Breast epithelium (tissue), 3 donors: ENCODE results near the gene ZNF90.

ENCODE experiments used
- CTCF ChIP-seq, 3 donors: fragments of 450-650 bp; IDR thresholded peaks; one replicate each; pipeline ENCODE4 v1.5.1; 2016 to 2017; ENCODE audit warnings: antibody characterized with exemption in 3 of 3, mild to moderate bottlenecking in 3 of 3, moderate library complexity in 3 of 3
- POLR2AphosphoS5 ChIP-seq, 3 donors: sonication (generic); formaldehyde crosslinking; IDR thresholded peaks; one replicate each; pipeline ENCODE4 v1.6.1; 2017; ENCODE audit warnings: antibody characterized with exemption in 3 of 3

- TF ChIP-seq CTCF (IDR thresholded peaks at IDR 0.05) (no peak), POLR2AphosphoS5 (IDR thresholded peaks at IDR 0.05) (no peak)
Measured at GRCh38 chr19:20165971-20166592, 88.3 kb downstream of the ZNF90 start.
